Measurements from ENCODE around the gene ROCK2.

ROCK2 gene

GRCh38 chr2:11154016-11154922, 190.2 kb downstream of the ROCK2 start:
- Mint-ChIP-seq H3K27me3 (no peaks in the 10 kb centered on the region), H3K36me3 (ENCODE audit: low read depth) (no peaks in the 10 kb centered on the region), H3K27ac (peak overlapping the region; percentile 45), H3K4me3 (peak overlapping the region; percentile 82), H3K9me3 (no peaks in the 10 kb centered on the region), H3K4me1 (ENCODE audit: low read depth) (peaks cover 11% of the 10 kb centered on the region)

GRCh38 chr2:11152591-11152990, 191.8 kb downstream of the ROCK2 start:
- Mint-ChIP-seq H3K27ac (no peak overlapping the region), H3K4me1 (ENCODE audit: low read depth) (peaks cover 11% of the 10 kb centered on the region), H3K4me3 (no peak overlapping the region), H3K27me3 (no peaks in the 10 kb centered on the region), H3K9me3 (no peaks in the 10 kb centered on the region), H3K36me3 (ENCODE audit: low read depth) (no peaks in the 10 kb centered on the region)

- H3K27ac Mint-ChIP-seq, result no peak overlapping the region
- H3K4me3 Mint-ChIP-seq, result no peak overlapping the region
- no peaks in the 10 kb centered on the region for H3K27me3 Mint-ChIP-seq
- no peaks in the 10 kb centered on the region for H3K4me1 Mint-ChIP-seq (ENCODE audit: low read depth)
- H3K36me3 Mint-ChIP-seq (ENCODE audit: low read depth), result no peaks in the 10 kb centered on the region
- H3K9me3 Mint-ChIP-seq, result no peaks in the 10 kb centered on the region
Measured at GRCh38 chr2:11147263-11147662, 197.2 kb downstream of the ROCK2 start.

- Mint-ChIP-seq H3K4me1 (ENCODE audit: low read depth) (no peaks in the 10 kb centered on the region), H3K4me3 (no peak overlapping the region), H3K27ac (no peak overlapping the region), H3K36me3 (ENCODE audit: low read depth) (no peaks in the 10 kb centered on the region), H3K9me3 (no peaks in the 10 kb centered on the region), H3K27me3 (no peaks in the 10 kb centered on the region)
Measured at GRCh38 chr2:11146076-11146475, 198.4 kb downstream of the ROCK2 start.

GRCh38 chr2:11145350-11145749, 199.1 kb downstream of the ROCK2 start:
- H3K36me3 Mint-ChIP-seq (ENCODE audit: low read depth), result no peaks in the 10 kb centered on the region
- no peak overlapping the region for H3K27ac Mint-ChIP-seq
- H3K27me3 Mint-ChIP-seq, result no peaks in the 10 kb centered on the region
- no peaks in the 10 kb centered on the region for H3K9me3 Mint-ChIP-seq
- no peak overlapping the region for H3K4me3 Mint-ChIP-seq
- no peaks in the 10 kb centered on the region for H3K4me1 Mint-ChIP-seq (ENCODE audit: low read depth)

GRCh38 chr2:11144738-11145079, 199.7 kb downstream of the ROCK2 start:
- Mint-ChIP-seq H3K9me3 (no peaks in the 10 kb centered on the region), H3K27me3 (no peaks in the 10 kb centered on the region), H3K4me3 (no peak overlapping the region), H3K36me3 (ENCODE audit: low read depth) (no peaks in the 10 kb centered on the region), H3K4me1 (ENCODE audit: low read depth) (no peaks in the 10 kb centered on the region), H3K27ac (no peak overlapping the region)

- H3K9me3 Mint-ChIP-seq, result no peaks in the 10 kb centered on the region
- H3K4me1 Mint-ChIP-seq (ENCODE audit: low read depth), result no peaks in the 10 kb centered on the region
- no peaks in the 10 kb centered on the region for H3K27me3 Mint-ChIP-seq
- H3K36me3 Mint-ChIP-seq (ENCODE audit: low read depth), result no peaks in the 10 kb centered on the region
- H3K27ac Mint-ChIP-seq, result no peak overlapping the region
- no peak overlapping the region for H3K4me3 Mint-ChIP-seq
Measured at GRCh38 chr2:11144077-11144737, 200.2 kb downstream of the ROCK2 start.

GRCh38 chr2:11142987-11143386, 201.4 kb downstream of the ROCK2 start:
- Mint-ChIP-seq H3K27me3 (no peaks in the 10 kb centered on the region), H3K27ac (no peak overlapping the region), H3K36me3 (ENCODE audit: low read depth) (no peaks in the 10 kb centered on the region), H3K9me3 (no peaks in the 10 kb centered on the region), H3K4me1 (ENCODE audit: low read depth) (no peaks in the 10 kb centered on the region), H3K4me3 (no peak overlapping the region)

- no peak overlapping the region for H3K27ac Mint-ChIP-seq
- no peaks in the 10 kb centered on the region for H3K9me3 Mint-ChIP-seq
- H3K36me3 Mint-ChIP-seq (ENCODE audit: low read depth), result no peaks in the 10 kb centered on the region
- H3K27me3 Mint-ChIP-seq, result no peaks in the 10 kb centered on the region
- H3K4me1 Mint-ChIP-seq (ENCODE audit: low read depth), result no peaks in the 10 kb centered on the region
- no peak overlapping the region for H3K4me3 Mint-ChIP-seq
Measured at GRCh38 chr2:11142330-11142729, 202.1 kb downstream of the ROCK2 start.

- H3K27ac Mint-ChIP-seq, result no peak overlapping the region
- H3K4me1 Mint-ChIP-seq (ENCODE audit: low read depth), result no peaks in the 10 kb centered on the region
- H3K4me3 Mint-ChIP-seq, result no peak overlapping the region
- H3K36me3 Mint-ChIP-seq (ENCODE audit: low read depth), result no peaks in the 10 kb centered on the region
- H3K9me3 Mint-ChIP-seq, result no peaks in the 10 kb centered on the region
- peaks cover 5% of the 10 kb centered on the region for H3K27me3 Mint-ChIP-seq
Measured at GRCh38 chr2:11141319-11141718, 203.1 kb downstream of the ROCK2 start.

GRCh38 chr2:11140492-11140891, 203.9 kb downstream of the ROCK2 start:
- Mint-ChIP-seq H3K27me3 (peaks cover 10% of the 10 kb centered on the region), H3K4me3 (no peak overlapping the region), H3K9me3 (no peaks in the 10 kb centered on the region), H3K4me1 (ENCODE audit: low read depth) (no peaks in the 10 kb centered on the region), H3K36me3 (ENCODE audit: low read depth) (no peaks in the 10 kb centered on the region), H3K27ac (no peak overlapping the region)

- Mint-ChIP-seq H3K27me3 (peaks cover 10% of the 10 kb centered on the region), H3K4me1 (ENCODE audit: low read depth) (peaks cover 30% of the 10 kb centered on the region), H3K36me3 (ENCODE audit: low read depth) (no peaks in the 10 kb centered on the region), H3K27ac (no peak overlapping the region), H3K4me3 (no peak overlapping the region), H3K9me3 (no peaks in the 10 kb centered on the region)
Measured at GRCh38 chr2:11134349-11134748, 210.1 kb downstream of the ROCK2 start.

- no peaks in the 10 kb centered on the region for H3K9me3 Mint-ChIP-seq
- no peak overlapping the region for H3K4me3 Mint-ChIP-seq
- peaks cover 30% of the 10 kb centered on the region for H3K4me1 Mint-ChIP-seq (ENCODE audit: low read depth)
- H3K27ac Mint-ChIP-seq, result no peak overlapping the region
- peaks cover 10% of the 10 kb centered on the region for H3K27me3 Mint-ChIP-seq
- no peaks in the 10 kb centered on the region for H3K36me3 Mint-ChIP-seq (ENCODE audit: low read depth)
Measured at GRCh38 chr2:11133936-11134320, 210.5 kb downstream of the ROCK2 start.

- no peaks in the 10 kb centered on the region for H3K9me3 Mint-ChIP-seq
- H3K36me3 Mint-ChIP-seq (ENCODE audit: low read depth), result no peaks in the 10 kb centered on the region
- H3K27me3 Mint-ChIP-seq, result peaks cover 10% of the 10 kb centered on the region
- H3K27ac Mint-ChIP-seq, result peak overlapping the region; percentile 85
- peaks cover 30% of the 10 kb centered on the region for H3K4me1 Mint-ChIP-seq (ENCODE audit: low read depth)
- H3K4me3 Mint-ChIP-seq, result peak overlapping the region; percentile 78
Measured at GRCh38 chr2:11133238-11133935, 211.0 kb downstream of the ROCK2 start.

GRCh38 chr2:11132036-11132671, 212.3 kb downstream of the ROCK2 start:
- Mint-ChIP-seq H3K4me1 (ENCODE audit: low read depth) (peaks cover 30% of the 10 kb centered on the region), H3K4me3 (peak overlapping the region; percentile 78), H3K27me3 (peaks cover 10% of the 10 kb centered on the region), H3K36me3 (ENCODE audit: low read depth) (no peaks in the 10 kb centered on the region), H3K9me3 (no peaks in the 10 kb centered on the region), H3K27ac (no peak overlapping the region)
